H1 (cell line): Measurements from ENCODE around the gene SLC11A1. TPM values are rescaled to one million over a fixed set of nuclear protein-coding genes. Genes with fewer than 3 reads are reported as not detected.
A peak's percentile ranks its signal among the peaks of the same experiment; 100 is the strongest.

ENCODE experiments used
- CTCF ChIA-PET: fragments of 300-600 bp; sonication (Branson Sonifier 250); formaldehyde crosslinking; loops from one replicate; lab custom pipeline; 2021; ENCODE audit not compliant: partially characterized antibody; lab: Charles Lee
- POLR2A ChIA-PET: fragments of 300-600 bp; sonication (Branson Sonifier 250); formaldehyde crosslinking; loops from one replicate; lab custom pipeline; 2021; ENCODE audit warnings: inconsistent platforms; ENCODE audit not compliant: partially characterized antibody; lab: Charles Lee
- DNase-seq, 2 experiments: peaks; one replicate each; pipeline versions ENCODE4 v3.0.0 to v3.0.0-alpha.2; 2010 to 2022; ENCODE audit warnings: low spot score in 2 of 2, low read depth in 1 of 2, mixed read lengths in 1 of 2
- FAIRE-seq: peaks from 2 replicates; lab custom pipeline; 2011; peaks lifted over from hg19 to GRCh38; lab: Jason Lieb, UNC
- H2AFZ ChIP-seq: 2 replicates; pipeline ENCODE4 v1.8.1; 2012; ENCODE audit warnings: low read length, inconsistent platforms
- H2AK5ac ChIP-seq: 2 replicates; pipeline ENCODE4 v1.6.1; 2013; ENCODE audit warnings: low read depth, low read length
- H2BK120ac ChIP-seq: replicated peaks from 2 replicates; pipeline ENCODE3; 2013; ENCODE audit warnings: low read depth, low read length, inconsistent platforms
- H2BK12ac ChIP-seq: 2 replicates; pipeline ENCODE4 v1.6.1; 2013; ENCODE audit warnings: low read depth, low read length
- H2BK15ac ChIP-seq: 2 replicates; pipeline ENCODE4 v1.6.1; 2013; ENCODE audit warnings: low read length
- H2BK20ac ChIP-seq: 2 replicates; pipeline ENCODE4 v1.6.1; 2013; ENCODE audit warnings: low read length
- H2BK5ac ChIP-seq: 2 replicates; pipeline ENCODE4 v1.6.1; 2013; ENCODE audit warnings: low read depth, low read length
- H3K14ac ChIP-seq: 2 replicates; pipeline ENCODE4 v1.6.1; 2013; ENCODE audit warnings: inconsistent platforms; ENCODE audit not compliant: insufficient read length
- H3K18ac ChIP-seq: 2 replicates; pipeline ENCODE4 v1.6.1; 2013; ENCODE audit warnings: low read length; ENCODE audit errors: extremely low read depth
- H3K23ac ChIP-seq: 2 replicates; pipeline ENCODE4 v1.6.1; 2013; ENCODE audit warnings: inconsistent platforms; ENCODE audit not compliant: insufficient read length
- H3K23me2 ChIP-seq: 2 replicates; pipeline ENCODE4 v1.6.1; 2013; ENCODE audit warnings: low read depth, low read length
- H3K27ac ChIP-seq: 2 replicates; pipeline ENCODE4 v1.6.1; 2011; ENCODE audit warnings: low read depth, low read length, inconsistent platforms
- H3K27me3 ChIP-seq, 4 experiments: replicated peaks in 1 of 4; 1 replicate in 1 of 4; 2 replicates in 3 of 4; pipeline versions ENCODE4 v1.6.1 to v1.8.1; 2011 to 2013; ENCODE audit warnings: low read length in 3 of 4, mild to moderate bottlenecking in 3 of 4, inconsistent platforms in 2 of 4, mixed read lengths in 2 of 4, moderate library complexity in 1 of 4; ENCODE audit not compliant: control insufficient read depth in 3 of 4, insufficient read depth in 3 of 4; ENCODE audit errors: extremely low read depth in 1 of 4
- H3K36me3 ChIP-seq, 4 experiments: 2 replicates each; pipeline versions ENCODE4 v1.6.1 to v1.8.1; 2011 to 2013; ENCODE audit warnings: mild to moderate bottlenecking in 4 of 4, low read length in 3 of 4, moderate library complexity in 2 of 4, control low read depth in 1 of 4, inconsistent platforms in 1 of 4; ENCODE audit not compliant: insufficient read depth in 4 of 4, control insufficient read depth in 2 of 4
- H3K4ac ChIP-seq: replicated peaks from 2 replicates; pipeline ENCODE3; 2013; ENCODE audit warnings: low read length, low read depth, mixed read lengths, inconsistent platforms; ENCODE audit not compliant: insufficient read length
- H3K4me1 ChIP-seq, 4 experiments: replicated peaks in 1 of 4; 1 replicate in 1 of 4; 2 replicates in 3 of 4; pipeline versions ENCODE4 v1.6.1 to v1.8.1; 2011 to 2013; ENCODE audit warnings: low read length in 3 of 4, inconsistent platforms in 2 of 4, mixed read lengths in 1 of 4; ENCODE audit not compliant: insufficient read depth in 4 of 4, control insufficient read depth in 3 of 4
- H3K4me2 ChIP-seq, 2 experiments: 2 replicates each; pipeline versions ENCODE4 v1.6.1 to v1.8.1; 2011 to 2013; ENCODE audit warnings: low read depth in 2 of 2, low read length in 2 of 2, control low read depth in 1 of 2, inconsistent platforms in 1 of 2, mild to moderate bottlenecking in 1 of 2; ENCODE audit not compliant: insufficient read depth in 1 of 2
- H3K4me3 ChIP-seq, 4 experiments: fragments of 200-600, 300-600 bp in 1 of 4; sonication (generic), shearing (Covaris generic), sonication (Bioruptor Twin) in 1 of 4; 2 replicates each; pipeline versions ENCODE4 v1.5.1 to v1.8.1; 2011 to 2016; ENCODE audit warnings: low read length in 4 of 4, low read depth in 3 of 4, control low read depth in 2 of 4, inconsistent platforms in 2 of 4, mild to moderate bottlenecking in 2 of 4, mixed read lengths in 1 of 4, moderate library complexity in 1 of 4; ENCODE audit not compliant: insufficient read depth in 2 of 4; ENCODE audit errors: extremely low read depth in 1 of 4
- H3K56ac ChIP-seq: replicated peaks from 2 replicates; pipeline ENCODE3; 2013; ENCODE audit warnings: low read depth, mild to moderate bottlenecking, mixed read lengths, low read length, inconsistent platforms; ENCODE audit not compliant: insufficient read length
- H3K79me1 ChIP-seq: 2 replicates; pipeline ENCODE4 v1.6.1; 2013; ENCODE audit warnings: low read depth, low read length, control low read depth
- H3K79me2 ChIP-seq, 2 experiments: 2 replicates each; pipeline versions ENCODE4 v1.6.1 to v1.8.1; 2012 to 2013; ENCODE audit warnings: low read length in 2 of 2, mild to moderate bottlenecking in 2 of 2, inconsistent platforms in 1 of 2; ENCODE audit not compliant: insufficient read depth in 2 of 2, control insufficient read depth in 1 of 2
- H3K9ac ChIP-seq, 4 experiments: replicated peaks in 1 of 4; 1 replicate in 1 of 4; 2 replicates in 3 of 4; pipeline versions ENCODE4 v1.6.1 to v1.8.1; 2011 to 2013; ENCODE audit warnings: low read depth in 3 of 4, low read length in 3 of 4, control low read depth in 2 of 4, mild to moderate bottlenecking in 2 of 4, moderate library complexity in 2 of 4, inconsistent platforms in 1 of 4; ENCODE audit errors: extremely low read depth in 1 of 4
- H3K9me3 ChIP-seq, 2 experiments: 2 replicates each; pipeline versions ENCODE4 v1.6.1 to v1.8.1; 2012 to 2013; ENCODE audit warnings: mild to moderate bottlenecking in 2 of 2, moderate library complexity in 2 of 2, control low read depth in 1 of 2, inconsistent platforms in 1 of 2, low read depth in 1 of 2, low read length in 1 of 2, mixed read lengths in 1 of 2; ENCODE audit not compliant: insufficient read depth in 2 of 2
- H4K20me1 ChIP-seq, 2 experiments: replicated peaks in 1 of 2; 2 replicates each; pipeline versions ENCODE3 to v1.8.1; 2011 to 2013; ENCODE audit warnings: inconsistent platforms in 2 of 2, low read length in 2 of 2, mild to moderate bottlenecking in 1 of 2; ENCODE audit not compliant: insufficient read depth in 2 of 2, control insufficient read depth in 1 of 2
- H4K5ac ChIP-seq: 2 replicates; pipeline ENCODE4 v1.6.1; 2013; ENCODE audit warnings: low read length, low read depth, mixed read lengths, inconsistent platforms; ENCODE audit not compliant: insufficient read length
- H4K8ac ChIP-seq: 2 replicates; pipeline ENCODE4 v1.8.0; 2013; ENCODE audit warnings: mild to moderate bottlenecking, moderate library complexity, low read length, inconsistent platforms; ENCODE audit not compliant: insufficient read depth; ENCODE audit errors: extremely low read depth
- H4K91ac ChIP-seq: replicated peaks from 2 replicates; pipeline ENCODE3; 2013; ENCODE audit warnings: low read length, mixed read lengths, inconsistent platforms; ENCODE audit not compliant: insufficient read length
- ASH2L ChIP-seq: fragments of 200-600, 300-600 bp; sonication (generic); IDR thresholded peaks from one replicate; pipeline ENCODE4 v1.7.1; 2017; ENCODE audit warnings: low read length
- CBX5 ChIP-seq: fragments of 300-800, 300-1000 bp; sonication (generic); IDR thresholded peaks from 2 replicates; pipeline ENCODE4 v1.7.1; 2016; ENCODE audit warnings: antibody characterized with exemption, low read length, low read depth
- CEBPB ChIP-seq: IDR thresholded peaks from 2 replicates; pipeline ENCODE4 v1.6.1; 2012; ENCODE audit warnings: low read depth, low read length
- CTBP2 ChIP-seq: IDR thresholded peaks from 2 replicates; pipeline ENCODE4 v1.7.0; 2011; ENCODE audit warnings: borderline replicate concordance, mild to moderate bottlenecking, moderate library complexity, mixed read lengths, low read length; ENCODE audit not compliant: insufficient read depth, insufficient read length
- EP300 ChIP-seq, 2 experiments: IDR thresholded peaks; 1 replicate in 1 of 2; 2 replicates in 1 of 2; pipeline ENCODE4 v1.6.1; 2011 to 2012; ENCODE audit warnings: low read depth in 2 of 2, low read length in 2 of 2, mild to moderate bottlenecking in 2 of 2, borderline replicate concordance in 1 of 2, inconsistent platforms in 1 of 2, moderate library complexity in 1 of 2
- JUND ChIP-seq: IDR thresholded peaks from 2 replicates; pipeline ENCODE4 v1.6.1; 2011; ENCODE audit warnings: mild to moderate bottlenecking, improper control_type of control experiment, low read length
- KDM5A ChIP-seq: fragments of 200-600 bp; IDR thresholded peaks from 2 replicates; pipeline ENCODE4 v1.7.1; 2012; ENCODE audit warnings: mild to moderate bottlenecking, low read length, inconsistent platforms, mixed read lengths
- SIRT6 ChIP-seq: IDR thresholded peaks from one replicate; pipeline ENCODE4 v1.7.1; 2012; ENCODE audit warnings: low read length, inconsistent platforms
- SRF ChIP-seq: IDR thresholded peaks from 2 replicates; pipeline ENCODE4 v1.6.1; 2011; ENCODE audit warnings: mild to moderate bottlenecking, low read depth, low read length, moderate library complexity
- TAF1 ChIP-seq: IDR thresholded peaks from 2 replicates; pipeline ENCODE4 v1.6.1; 2011; ENCODE audit warnings: mild to moderate bottlenecking, low read depth, low read length
- WGBS, 2 experiments: shearing (Covaris generic) in 1 of 2; methylation state at CpG; one replicate each; pipeline versions ENCODE4 v1.1.6 to v1.1.7; 2013 to 2015; ENCODE audit warnings: low lambda C conversion rate in 2 of 2, mixed read lengths in 2 of 2, inconsistent platforms in 1 of 2, low coverage in 1 of 2, missing lambda C conversion rate in 1 of 2; ENCODE audit not compliant: insufficient replicate concordance in 2 of 2, insufficient coverage in 1 of 2, insufficient read length in 1 of 2; ENCODE audit errors: extremely low coverage in 1 of 2, missing lambda C conversion rate in 1 of 2; 5-methylcytosine and 5-hydroxymethylcytosine counted together
- polyA plus RNA-seq, 7 experiments: library from polyadenylated mRNA; depleted of rRNA in 3 of 7; stranded (reverse) in 5 of 7; unstranded in 2 of 7; fragments of >200 nt in 5 of 7; fragments of 200-250 nt in 2 of 7; gene quantifications; 1 replicate in 5 of 7; 2 replicates in 1 of 7; 4 replicates in 1 of 7; pipeline versions ENCODE4 v1.2.1 to v1.2.3, GENCODE V29; 2011 to 2013; ENCODE audit warnings: missing spikeins in 2 of 7, mixed read lengths in 2 of 7
- total RNA-seq: library from RNA; stranded (reverse); fragmentation: NEBNext Ultra II Directional; extraction: Animal tissue kit (Norgen Biotek cat#: 25700); gene quantifications from 2 replicates; pipeline ENCODE4 v1.2.1, GENCODE V29; 2021
- TF ChIP-seq, protein P1 (sequence below), 3 experiments: IDR thresholded peaks; 1 replicate in 2 of 3; 2 replicates in 1 of 3; pipeline versions ENCODE4 v1.5.1 to v1.6.1; 2011; ENCODE audit warnings: low read length in 3 of 3, mild to moderate bottlenecking in 3 of 3, inconsistent platforms in 2 of 3, low read depth in 1 of 3, moderate library complexity in 1 of 3; ENCODE audit not compliant: insufficient read depth in 1 of 3; ENCODE audit errors: control extremely low read depth in 1 of 3

The SLC11A1 gene
- total and polyA plus RNA-seq, 2 of the 8 experiments (the other 6 are each of a cell fraction or from before 2014, with no cell fraction given) = 0.20 to 0.43 TPM

DNA sequence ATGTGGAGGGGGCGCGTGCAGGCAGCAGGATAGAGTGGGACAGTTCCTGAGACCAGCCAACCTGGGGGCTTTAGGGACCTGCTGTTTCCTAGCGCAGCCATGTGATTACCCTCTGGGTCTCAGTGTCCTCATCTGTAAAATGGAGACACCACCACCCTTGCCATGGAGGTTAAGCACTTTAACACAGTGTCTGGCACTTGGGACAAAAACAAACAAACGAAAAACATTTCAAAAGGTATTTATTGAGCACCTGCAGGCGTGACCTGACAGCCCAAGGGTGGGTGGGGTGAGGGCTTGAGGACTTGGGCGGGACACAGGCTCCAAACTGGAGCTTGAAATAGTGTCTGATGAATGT is 13.0 kb downstream of the SLC11A1 start:
- no peak overlapping the region for H3K9ac ChIP-seq
- FAIRE-seq (no peak), DNase-seq (no peak)
- H4K8ac ChIP-seq = no peak overlapping the region
- H3K18ac ChIP-seq = no peak overlapping the region
- peak overlapping the region; percentile 88; the same call in 1 of the 2 replicates for H2BK15ac ChIP-seq
- no peak overlapping the region for H3K4ac ChIP-seq
- H3K4me3 ChIP-seq = peak overlapping the region in 2 of 4 experiments; percentile 37 to 77; a peak in 4 of 8 replicates
- H3K27me3 ChIP-seq = peaks cover 22 to 34% (median 31%) of the 10 kb centered on the region in 4 experiments
- H2AK5ac ChIP-seq = no peak overlapping the region
- H3K23me2 ChIP-seq = peaks cover 22% of the 10 kb centered on the region; the same call in 1 of the 2 replicates
- 80% methylated on average over 6 of the region's 6 CpGs; no CpG with 5 or more reads in 1 of the 2 experiments for WGBS, 2 experiments
- peaks cover 0 to 34% (median 22%) of the 10 kb centered on the region in 4 experiments; a peak in 6 of 7 replicates for H3K4me1 ChIP-seq
- no peak overlapping the region for H2BK12ac ChIP-seq
- no peak overlapping the region for H4K5ac ChIP-seq
- H3K9me3 ChIP-seq = no peaks in the 10 kb centered on the region
- TF ChIP-seq CEBPB (no peak), CTBP2 (no peak), JUND (no peak), ASH2L (no peak), TAF1 (no peak), SRF (no peak), KDM5A (no peak), CBX5 (no peak), EP300 (IDR thresholded peaks at IDR 0.05; ENCODE audit: borderline replicate concordance in 1 of 2, low read depth in 2 of 2, low read length in 2 of 2) (no peak), SIRT6 (no peak)
- TF ChIP-seq, protein P1, sequence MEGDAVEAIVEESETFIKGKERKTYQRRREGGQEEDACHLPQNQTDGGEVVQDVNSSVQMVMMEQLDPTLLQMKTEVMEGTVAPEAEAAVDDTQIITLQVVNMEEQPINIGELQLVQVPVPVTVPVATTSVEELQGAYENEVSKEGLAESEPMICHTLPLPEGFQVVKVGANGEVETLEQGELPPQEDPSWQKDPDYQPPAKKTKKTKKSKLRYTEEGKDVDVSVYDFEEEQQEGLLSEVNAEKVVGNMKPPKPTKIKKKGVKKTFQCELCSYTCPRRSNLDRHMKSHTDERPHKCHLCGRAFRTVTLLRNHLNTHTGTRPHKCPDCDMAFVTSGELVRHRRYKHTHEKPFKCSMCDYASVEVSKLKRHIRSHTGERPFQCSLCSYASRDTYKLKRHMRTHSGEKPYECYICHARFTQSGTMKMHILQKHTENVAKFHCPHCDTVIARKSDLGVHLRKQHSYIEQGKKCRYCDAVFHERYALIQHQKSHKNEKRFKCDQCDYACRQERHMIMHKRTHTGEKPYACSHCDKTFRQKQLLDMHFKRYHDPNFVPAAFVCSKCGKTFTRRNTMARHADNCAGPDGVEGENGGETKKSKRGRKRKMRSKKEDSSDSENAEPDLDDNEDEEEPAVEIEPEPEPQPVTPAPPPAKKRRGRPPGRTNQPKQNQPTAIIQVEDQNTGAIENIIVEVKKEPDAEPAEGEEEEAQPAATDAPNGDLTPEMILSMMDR (IDR thresholded peaks at IDR 0.05; ENCODE audit: control extremely low read depth in 1 of 3, insufficient read depth in 1 of 3, low read depth in 1 of 3, low read length in 3 of 3) = no peak
- TF ChIP-seq, all 59 proteins: peak for 0
- ChIA-PET POLR2A (interaction anchor here (1.3 to 4.4 kb wide), 3 partner anchors 10 to 91 kb away, joined by 3 to 35 read pairs (median 4); partner anchors contain the start of gene SLC11A1), CTCF (interaction anchor here (0.7 to 7.5 kb wide), 10 partner anchors 10 to 122 kb away, joined by 3 to 96 read pairs (median 9); partner anchors contain the start of genes AAMP, CATIP, PNKD and TMBIM1)
- no peaks in the 10 kb centered on the region for H4K20me1 ChIP-seq
- no peak overlapping the region for H3K14ac ChIP-seq
- no peak overlapping the region for H2AFZ ChIP-seq
- no peak overlapping the region for H3K23ac ChIP-seq
- no peaks in the 10 kb centered on the region for H3K79me1 ChIP-seq
- no peak overlapping the region for H2BK5ac ChIP-seq
- H3K56ac ChIP-seq = no peak overlapping the region
- H2BK20ac ChIP-seq = no peak overlapping the region
- no peaks in the 10 kb centered on the region for H3K36me3 ChIP-seq
- peak overlapping the region; percentile 82 to 84 for H3K4me2 ChIP-seq
- H2BK120ac ChIP-seq = no peak overlapping the region
- no peak overlapping the region for H3K27ac ChIP-seq
- no peak overlapping the region for H4K91ac ChIP-seq
- no peaks in the 10 kb centered on the region for H3K79me2 ChIP-seq
